C4-2B (cell line): ENCODE data around the gene SENP5.

ENCODE experiments used
- ZFX ChIP-seq: fragments of 450-650 bp; IDR thresholded peaks from 2 replicates; pipeline ENCODE4 v1.6.1; 2017
- TF ChIP-seq, protein P1 (sequence below): fragments of 450-650 bp; conservative IDR thresholded peaks from 2 replicates; pipeline ENCODE4 v1.5.1; 2017; ENCODE audit warnings: mild to moderate bottlenecking

GRCh38 chr3:196954832-196955231 is 87.1 kb downstream of the SENP5 start:
- TF ChIP-seq, protein P1, sequence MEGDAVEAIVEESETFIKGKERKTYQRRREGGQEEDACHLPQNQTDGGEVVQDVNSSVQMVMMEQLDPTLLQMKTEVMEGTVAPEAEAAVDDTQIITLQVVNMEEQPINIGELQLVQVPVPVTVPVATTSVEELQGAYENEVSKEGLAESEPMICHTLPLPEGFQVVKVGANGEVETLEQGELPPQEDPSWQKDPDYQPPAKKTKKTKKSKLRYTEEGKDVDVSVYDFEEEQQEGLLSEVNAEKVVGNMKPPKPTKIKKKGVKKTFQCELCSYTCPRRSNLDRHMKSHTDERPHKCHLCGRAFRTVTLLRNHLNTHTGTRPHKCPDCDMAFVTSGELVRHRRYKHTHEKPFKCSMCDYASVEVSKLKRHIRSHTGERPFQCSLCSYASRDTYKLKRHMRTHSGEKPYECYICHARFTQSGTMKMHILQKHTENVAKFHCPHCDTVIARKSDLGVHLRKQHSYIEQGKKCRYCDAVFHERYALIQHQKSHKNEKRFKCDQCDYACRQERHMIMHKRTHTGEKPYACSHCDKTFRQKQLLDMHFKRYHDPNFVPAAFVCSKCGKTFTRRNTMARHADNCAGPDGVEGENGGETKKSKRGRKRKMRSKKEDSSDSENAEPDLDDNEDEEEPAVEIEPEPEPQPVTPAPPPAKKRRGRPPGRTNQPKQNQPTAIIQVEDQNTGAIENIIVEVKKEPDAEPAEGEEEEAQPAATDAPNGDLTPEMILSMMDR, result no peak
- no peak for TF ChIP-seq ZFX
